Epithelial cell of esophagus (primary cell): ENCODE data around the gene NPEPL1.

ENCODE experiments used
- DNase-seq: peaks from one replicate; pipeline ENCODE4 v3.0.0; 2010; ENCODE audit warnings: low read depth
- H3K4me3 ChIP-seq: 2 replicates; pipeline ENCODE4 v1.5.1; 2011; ENCODE audit warnings: mild to moderate bottlenecking, low read length, control low read depth
- TF ChIP-seq, protein P1 (sequence below): IDR thresholded peaks from 2 replicates; pipeline ENCODE4 v1.5.1; 2011; ENCODE audit warnings: low read depth, mild to moderate bottlenecking, low read length, control low read depth, inconsistent platforms; ENCODE audit not compliant: insufficient read depth; ENCODE audit errors: missing control alignments

The NPEPL1 gene

DNA sequence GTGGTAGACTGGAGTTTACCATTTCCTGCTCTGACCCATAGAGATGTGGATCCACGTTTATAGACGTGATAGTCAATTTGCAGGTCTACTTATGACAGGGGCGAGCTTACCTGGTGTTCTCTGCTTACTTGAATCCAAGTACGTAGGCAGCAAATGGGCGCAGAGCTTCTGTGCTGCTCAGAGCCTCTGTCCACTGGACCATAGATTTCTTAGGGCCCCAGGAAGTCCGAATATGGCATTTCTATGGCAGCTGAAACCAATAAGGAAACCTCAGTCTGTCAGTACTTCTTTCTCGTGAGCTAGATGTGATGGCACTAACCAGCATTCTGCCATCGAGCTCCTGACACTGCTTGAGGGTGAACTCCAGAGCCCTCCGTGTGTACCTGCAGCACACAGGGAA is 19.5 kb upstream of the NPEPL1 start:
- H3K4me3 ChIP-seq: no peak overlapping the region
- TF ChIP-seq, protein P1, sequence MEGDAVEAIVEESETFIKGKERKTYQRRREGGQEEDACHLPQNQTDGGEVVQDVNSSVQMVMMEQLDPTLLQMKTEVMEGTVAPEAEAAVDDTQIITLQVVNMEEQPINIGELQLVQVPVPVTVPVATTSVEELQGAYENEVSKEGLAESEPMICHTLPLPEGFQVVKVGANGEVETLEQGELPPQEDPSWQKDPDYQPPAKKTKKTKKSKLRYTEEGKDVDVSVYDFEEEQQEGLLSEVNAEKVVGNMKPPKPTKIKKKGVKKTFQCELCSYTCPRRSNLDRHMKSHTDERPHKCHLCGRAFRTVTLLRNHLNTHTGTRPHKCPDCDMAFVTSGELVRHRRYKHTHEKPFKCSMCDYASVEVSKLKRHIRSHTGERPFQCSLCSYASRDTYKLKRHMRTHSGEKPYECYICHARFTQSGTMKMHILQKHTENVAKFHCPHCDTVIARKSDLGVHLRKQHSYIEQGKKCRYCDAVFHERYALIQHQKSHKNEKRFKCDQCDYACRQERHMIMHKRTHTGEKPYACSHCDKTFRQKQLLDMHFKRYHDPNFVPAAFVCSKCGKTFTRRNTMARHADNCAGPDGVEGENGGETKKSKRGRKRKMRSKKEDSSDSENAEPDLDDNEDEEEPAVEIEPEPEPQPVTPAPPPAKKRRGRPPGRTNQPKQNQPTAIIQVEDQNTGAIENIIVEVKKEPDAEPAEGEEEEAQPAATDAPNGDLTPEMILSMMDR: no peak
- DNase-seq: no peak

GRCh38 chr20:58675146-58675584 is 17.4 kb upstream of the NPEPL1 start:
- no peak overlapping the region for H3K4me3 ChIP-seq
- DNase-seq: no peak
- TF ChIP-seq, protein P1: no peak

- DNase-seq: no peak
- no peak overlapping the region for H3K4me3 ChIP-seq
- TF ChIP-seq, protein P1: no peak
Observed at GRCh38 chr20:58675641-58676040, 17.0 kb upstream of the NPEPL1 start.

GRCh38 chr20:58676161-58676560 is 16.4 kb upstream of the NPEPL1 start:
- H3K4me3 ChIP-seq: no peak overlapping the region
- no peak for DNase-seq
- TF ChIP-seq, protein P1: no peak

- no peak for DNase-seq
- no peak overlapping the region for H3K4me3 ChIP-seq
- TF ChIP-seq, protein P1: no peak
Observed at GRCh38 chr20:58677079-58677604, 15.5 kb upstream of the NPEPL1 start.

DNA sequence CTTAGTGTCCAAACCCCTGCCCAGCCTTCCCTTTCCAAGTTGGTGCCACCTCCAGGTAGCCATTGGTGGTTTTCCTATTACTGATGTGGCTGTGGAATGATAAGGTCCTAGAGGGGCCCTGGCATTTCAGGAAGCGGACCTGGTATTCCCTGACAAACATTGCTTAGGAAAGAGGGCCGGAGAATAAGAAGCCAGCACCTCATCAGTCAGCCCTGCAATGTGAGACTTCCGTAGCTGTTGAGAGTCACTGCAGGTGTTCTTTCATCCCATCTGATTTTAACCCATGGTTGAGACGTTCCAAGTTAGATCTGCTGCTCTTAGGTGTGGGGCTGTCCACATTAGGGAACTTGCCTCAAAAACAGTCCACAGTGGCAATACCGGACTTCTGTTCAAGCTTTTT is 14.8 kb upstream of the NPEPL1 start:
- H3K4me3 ChIP-seq: no peak overlapping the region
- DNase-seq: no peak
- TF ChIP-seq, protein P1: no peak

GRCh38 chr20:58678806-58679205 is 13.8 kb upstream of the NPEPL1 start:
- TF ChIP-seq, protein P1: no peak
- no peak overlapping the region for H3K4me3 ChIP-seq
- DNase-seq: no peak
